Ovary (tissue), 9 donors: ENCODE data around the gene FEZF2. TPM values are rescaled to one million over a fixed set of nuclear protein-coding genes. Genes with fewer than 3 reads are reported as not detected.

Experiments used
- DNase-seq, 5 donors: peaks; one replicate each; pipeline ENCODE4 v3.0.0-alpha.2; 2019 to 2020
- H3K27ac ChIP-seq, 2 donors: fragments of 200-600 bp; one replicate each; pipeline versions ENCODE4 v1.5.1 to v1.8.0; 2019 to 2022
- H3K27me3 ChIP-seq: fragments of 200-600 bp; one replicate; pipeline ENCODE4 v1.8.0; 2022
- H3K36me3 ChIP-seq: fragments of 200-600 bp; sonication (generic); one replicate; pipeline ENCODE4 v1.5.1; 2019
- H3K4me1 ChIP-seq: one replicate; pipeline ENCODE4 v1.8.1; 2013; ENCODE audit warnings: mild to moderate bottlenecking, moderate library complexity; ENCODE audit not compliant: insufficient read depth
- H3K4me3 ChIP-seq: fragments of 200-600 bp; sonication (generic); one replicate; pipeline ENCODE4 v1.5.1; 2017
- H3K9me3 ChIP-seq, 2 donors: fragments of 200-600 bp in 1 of 2; sonication (generic) in 1 of 2; one replicate each; pipeline versions ENCODE4 v1.5.1 to v1.8.1; 2013 to 2019; ENCODE audit warnings: mild to moderate bottlenecking in 1 of 2, moderate library complexity in 1 of 2
- EP300 ChIP-seq: sonication (generic); formaldehyde crosslinking; IDR thresholded peaks from one replicate; pipeline ENCODE4 v1.6.1; 2017; ENCODE audit warnings: antibody characterized with exemption
- POLR2A ChIP-seq: fragments of 450-650 bp; IDR thresholded peaks from one replicate; pipeline ENCODE4 v1.6.1; 2017; ENCODE audit warnings: antibody characterized with exemption, mild to moderate bottlenecking, moderate library complexity
- WGBS, 3 donors: extraction: QIAGEN DNeasy Blood & Tissue Kit in 1 of 3; methylation state at CpG; one replicate each; pipeline versions ENCODE4 v1.1.5 to v1.1.7; 2013 to 2017; 5-methylcytosine and 5-hydroxymethylcytosine counted together
- intact Hi-C, 4 donors: fragments of 100-400 bp; cut with DNase I; formaldehyde crosslinking; loops; one replicate each; pipeline versions ENCODE4 v1.11.0 to v1.15.1; 2022 to 2023
- polyA plus RNA-seq, 2 donors: library from polyadenylated mRNA; stranded (reverse); fragments of 200-250 nt in 1 of 2; fragments of 350-450 nt in 1 of 2; fragmentation: Illumina TruSeq in 1 of 2; extraction: RNeasy Lipid Tissue Mini Kit (QIAGEN cat#74804) in 1 of 2; gene quantifications; one replicate each; pipeline ENCODE4 v1.2.3, GENCODE V29; 2013 to 2014
- total RNA-seq, 7 donors: library from RNA; depleted of rRNA in 2 of 7; stranded (reverse); fragments of >200 nt in 2 of 7; fragmentation: NEBNext Ultra II Directional in 3 of 7; extraction: Animal tissue kit (Norgen Biotek cat#: 25700) in 3 of 7; gene quantifications; one replicate each; pipeline versions ENCODE4 v1.1.0 to v1.2.4, GENCODE V29; 2016 to 2023
- TF ChIP-seq, protein P1 (sequence below), 3 donors: fragments of 450-650 bp in 2 of 3; fragments of 200-600 bp in 1 of 3; IDR thresholded peaks; one replicate each; pipeline versions ENCODE4 v1.5.1 to v1.8.0; 2016 to 2022; ENCODE audit warnings: antibody characterized with exemption in 3 of 3, mild to moderate bottlenecking in 1 of 3
- donor health status: DM: no; HTN: no; CAD: no; lungs with moderate emphysema.
- donor health status: DM: no; HTN: no; CAD: no.
- donor health status: Bipolar disorder and iron deficiency.
- donor health status: DM: yes; HTN: yes; CAD: no.
- donor health status: DM: no; HTN: no; CAD: no.
- donor health status: DM: yes; HTN: yes; CAD: no.

The FEZF2 gene
- total and polyA plus RNA-seq, 9 donors: 0.29 TPM; not detected in 8

GRCh38 chr3:62387251-62387650, 13.9 kb upstream of the FEZF2 start:
- Histone ChIP-seq H3K36me3 (no peaks in the 10 kb centered on the region), H3K4me1 (no peaks in the 10 kb centered on the region), H3K27me3 (no peaks in the 10 kb centered on the region), H3K27ac (no peak overlapping the region), H3K4me3 (no peak overlapping the region), H3K9me3 (peaks cover 0 to 3% of the 10 kb centered on the region in 2 donors)
- 80 to 82% (median 81%) methylated on average over 3 of the region's 3 CpGs for WGBS, 3 donors
- intact Hi-C loops: no loop called here
- no peak for DNase-seq
- TF ChIP-seq POLR2A (no peak), EP300 (no peak)
- TF ChIP-seq, protein P1, sequence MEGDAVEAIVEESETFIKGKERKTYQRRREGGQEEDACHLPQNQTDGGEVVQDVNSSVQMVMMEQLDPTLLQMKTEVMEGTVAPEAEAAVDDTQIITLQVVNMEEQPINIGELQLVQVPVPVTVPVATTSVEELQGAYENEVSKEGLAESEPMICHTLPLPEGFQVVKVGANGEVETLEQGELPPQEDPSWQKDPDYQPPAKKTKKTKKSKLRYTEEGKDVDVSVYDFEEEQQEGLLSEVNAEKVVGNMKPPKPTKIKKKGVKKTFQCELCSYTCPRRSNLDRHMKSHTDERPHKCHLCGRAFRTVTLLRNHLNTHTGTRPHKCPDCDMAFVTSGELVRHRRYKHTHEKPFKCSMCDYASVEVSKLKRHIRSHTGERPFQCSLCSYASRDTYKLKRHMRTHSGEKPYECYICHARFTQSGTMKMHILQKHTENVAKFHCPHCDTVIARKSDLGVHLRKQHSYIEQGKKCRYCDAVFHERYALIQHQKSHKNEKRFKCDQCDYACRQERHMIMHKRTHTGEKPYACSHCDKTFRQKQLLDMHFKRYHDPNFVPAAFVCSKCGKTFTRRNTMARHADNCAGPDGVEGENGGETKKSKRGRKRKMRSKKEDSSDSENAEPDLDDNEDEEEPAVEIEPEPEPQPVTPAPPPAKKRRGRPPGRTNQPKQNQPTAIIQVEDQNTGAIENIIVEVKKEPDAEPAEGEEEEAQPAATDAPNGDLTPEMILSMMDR (IDR thresholded peaks at IDR 0.05): no peak

DNA sequence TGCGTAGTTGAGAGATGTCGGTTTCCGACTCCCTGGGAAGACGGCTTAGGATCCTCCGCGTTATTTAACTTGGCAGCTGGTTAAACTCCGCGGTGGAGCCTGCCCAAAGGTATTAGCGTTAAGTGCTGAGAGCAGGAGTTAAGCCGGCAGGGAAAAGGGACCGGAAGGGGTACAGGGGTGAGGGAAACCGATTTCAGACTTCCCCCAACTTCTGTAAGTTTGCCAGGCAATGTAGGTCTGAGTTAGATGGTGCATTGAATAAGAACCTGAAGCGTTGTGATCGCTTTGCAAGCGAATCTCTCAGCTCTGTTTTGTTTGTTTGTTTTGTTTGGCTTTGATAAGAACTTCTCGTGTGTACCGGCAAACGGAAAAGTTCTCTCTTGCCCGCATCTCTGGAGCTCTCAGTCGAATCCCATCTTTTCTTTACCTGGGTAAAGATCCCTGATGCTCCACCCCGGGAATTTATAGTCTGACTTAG, 6.0 kb upstream of the FEZF2 start:
- TF ChIP-seq, protein P1 (IDR thresholded peaks at IDR 0.05): no peak
- TF ChIP-seq EP300 (no peak), POLR2A (no peak)
- 3 to 6% (median 6%) methylated on average over 21 of the region's 21 CpGs for WGBS, 3 donors
- no peak for DNase-seq
- Histone ChIP-seq H3K27ac (no peak overlapping the region), H3K4me3 (no peak overlapping the region), H3K36me3 (no peaks in the 10 kb centered on the region), H3K9me3 (peaks cover 0 to 3% of the 10 kb centered on the region in 2 donors), H3K4me1 (peaks cover 2% of the 10 kb centered on the region), H3K27me3 (peaks cover 2% of the 10 kb centered on the region)
- intact Hi-C loops: no loop called here

DNA sequence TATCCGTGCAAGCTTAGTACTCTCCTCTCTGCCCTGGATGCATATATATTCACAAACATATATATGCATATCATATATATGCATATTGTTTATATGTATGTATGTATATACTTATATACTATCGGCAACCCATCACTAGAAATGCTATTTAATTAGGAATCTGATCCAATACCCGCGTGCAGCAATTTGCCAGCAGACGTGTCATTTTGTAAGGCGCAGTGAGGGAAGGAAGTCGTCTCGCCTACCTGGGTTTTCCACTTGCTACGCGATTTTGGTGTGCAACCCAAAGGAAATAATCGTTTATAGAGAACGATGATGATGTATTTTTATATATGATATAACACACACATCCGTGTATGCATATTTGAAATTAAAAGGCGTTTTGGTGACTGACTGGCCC, 5.6 kb upstream of the FEZF2 start:
- Histone ChIP-seq H3K4me1 (peaks cover 3% of the 10 kb centered on the region), H3K27me3 (peaks cover 2% of the 10 kb centered on the region), H3K27ac (no peak overlapping the region), H3K36me3 (no peaks in the 10 kb centered on the region), H3K9me3 (peaks cover 0 to 3% of the 10 kb centered on the region in 2 donors), H3K4me3 (no peak overlapping the region)
- WGBS, 3 donors: 9 to 12% (median 10%) methylated on average over 14 of the region's 14 CpGs
- intact Hi-C loops: no loop called here
- TF ChIP-seq, protein P1 (IDR thresholded peaks at IDR 0.05): no peak
- TF ChIP-seq POLR2A (no peak), EP300 (no peak)
- no peak for DNase-seq

GRCh38 chr3:62378311-62378789, 5.0 kb upstream of the FEZF2 start:
- H3K4me1 ChIP-seq: peaks cover 4% of the 10 kb centered on the region
- H3K27ac ChIP-seq: no peak overlapping the region
- peaks cover 0 to 3% of the 10 kb centered on the region in 2 donors for H3K9me3 ChIP-seq
- peaks cover 2% of the 10 kb centered on the region for H3K27me3 ChIP-seq
- no peak for DNase-seq
- H3K4me3 ChIP-seq: no peak overlapping the region
- intact Hi-C loops: no loop called here
- TF ChIP-seq EP300: no peak
- no peak for TF ChIP-seq POLR2A
- TF ChIP-seq, protein P1 (IDR thresholded peaks at IDR 0.05): no peak
- WGBS, 3 donors: 2 to 5% (median 4%) methylated on average over 29 of the region's 29 CpGs
- H3K36me3 ChIP-seq: no peaks in the 10 kb centered on the region
